Kidney (tissue), 14 donors: ENCODE measurements around the gene LMTK2. TPM values are rescaled to one million over a fixed set of nuclear protein-coding genes. Genes with fewer than 3 reads are reported as not detected.

Source experiments
- DNase-seq, 5 donors: peaks; one replicate each; pipeline ENCODE4 v3.0.0-alpha.2; 2013 to 2020
- FAIRE-seq: peaks from 2 replicates; lab custom pipeline; 2012; peaks lifted over from hg19 to GRCh38; lab: Jason Lieb, UNC
- H3K27ac ChIP-seq, 2 donors: one replicate each; pipeline ENCODE4 v1.7.0; 2013; ENCODE audit warnings: low read depth in 2 of 2, low read length in 2 of 2, inconsistent platforms in 1 of 2
- H3K27me3 ChIP-seq: one replicate; pipeline ENCODE4 v1.7.1; 2013; ENCODE audit warnings: low read length, inconsistent platforms; ENCODE audit not compliant: control insufficient read depth, insufficient read depth
- H3K36me3 ChIP-seq, 3 donors: one replicate each; pipeline versions ENCODE4 v1.7.0 to v1.7.1; 2013; ENCODE audit warnings: low read length in 3 of 3, control low read depth in 1 of 3, inconsistent platforms in 1 of 3; ENCODE audit not compliant: insufficient read depth in 3 of 3, control insufficient read depth in 2 of 3
- H3K4me1 ChIP-seq, 3 donors: one replicate each; pipeline versions ENCODE4 v1.7.0 to v1.7.1; 2013; ENCODE audit warnings: low read length in 3 of 3, inconsistent platforms in 1 of 3, low read depth in 1 of 3; ENCODE audit not compliant: control insufficient read depth in 2 of 3, insufficient read depth in 2 of 3
- H3K4me3 ChIP-seq, 3 donors: one replicate each; pipeline versions ENCODE4 v1.7.0 to v1.8.1; 2013; ENCODE audit warnings: low read length in 3 of 3, control low read depth in 1 of 3, inconsistent platforms in 1 of 3
- H3K9ac ChIP-seq, 3 donors: one replicate each; pipeline versions ENCODE4 v1.7.0 to v1.7.1; 2013; ENCODE audit warnings: low read length in 3 of 3, control low read depth in 1 of 3, inconsistent platforms in 1 of 3
- H3K9me3 ChIP-seq, 3 donors: one replicate each; pipeline versions ENCODE4 v1.7.0 to v1.7.1; 2013; ENCODE audit warnings: low read length in 3 of 3, control low read depth in 1 of 3, inconsistent platforms in 1 of 3; ENCODE audit not compliant: control insufficient read depth in 2 of 3, insufficient read depth in 1 of 3
- CTCF ChIP-seq: IDR thresholded peaks from 3 replicates; pipeline ENCODE4 v1.5.1; 2012; ENCODE audit warnings: mild to moderate bottlenecking, moderate library complexity, borderline replicate concordance; ENCODE audit not compliant: insufficient read depth; ENCODE audit errors: extremely low read depth
- intact Hi-C: fragments of 100-400 bp; cut with DNase I; formaldehyde crosslinking; loops from one replicate; pipeline ENCODE4 v1.11.1; 2022
- polyA plus RNA-seq: library from polyadenylated mRNA; stranded (reverse); fragments of 350-450 nt; fragmentation: Illumina TruSeq; extraction: RNeasy Lipid Tissue Mini Kit (QIAGEN cat#74804); gene quantifications from one replicate; pipeline ENCODE4 v1.2.3, GENCODE V29; 2014; ENCODE audit warnings: low read depth, low replicate concordance; ENCODE audit not compliant: insufficient read depth
- total RNA-seq: library from RNA; stranded (reverse); fragmentation: NEBNext Ultra II Directional; extraction: Animal tissue kit (Norgen Biotek cat#: 25700); gene quantifications from one replicate; pipeline ENCODE4 v1.2.1, GENCODE V29; 2021
- donor health status: control.
- donor health status: control.
- donor health status: control.
- donor health status: control.
- donor health status: control.
- donor health status: DM: yes; HTN: yes; CAD: no.
- donor health status: Normal renal cell carcinoma (clear cell type).

LMTK2 gene
- total and polyA plus RNA-seq, 2 donors from 2014 or later, result 3.3 to 24.8 TPM

GRCh38 chr7:98234429-98235147 is 127.9 kb downstream of the LMTK2 start:
- no peak for TF ChIP-seq CTCF
- no peak for FAIRE-seq
- peaks cover 0 to 3% (median 0%) of the 10 kb centered on the region in 3 donors for H3K36me3 ChIP-seq

GRCh38 chr7:98235901-98236300 is 129.2 kb downstream of the LMTK2 start:
- H3K4me3 ChIP-seq, result no peak overlapping the region
- peaks cover 0 to 6% (median 0%) of the 10 kb centered on the region in 3 donors for H3K36me3 ChIP-seq
- intact Hi-C loops, result no loop called here
- DNase-seq (no peak), FAIRE-seq (no peak)
- TF ChIP-seq CTCF, result no peak
- H3K9me3 ChIP-seq, result no peaks in the 10 kb centered on the region
- H3K27me3 ChIP-seq, result no peaks in the 10 kb centered on the region
- no peak overlapping the region for H3K9ac ChIP-seq
- no peaks in the 10 kb centered on the region for H3K4me1 ChIP-seq
- H3K27ac ChIP-seq, result no peak overlapping the region

More at GRCh38 chr7:98234429-98235147, 127.9 kb downstream of the LMTK2 start:
- no peak overlapping the region for H3K9ac ChIP-seq
- H3K4me1 ChIP-seq, result no peaks in the 10 kb centered on the region
- no peak overlapping the region for H3K4me3 ChIP-seq
- intact Hi-C loops, result no loop called here
- no peaks in the 10 kb centered on the region for H3K9me3 ChIP-seq
- no peaks in the 10 kb centered on the region for H3K27me3 ChIP-seq
- no peak overlapping the region for H3K27ac ChIP-seq
- DNase-seq, result no peak

GRCh38 chr7:98236355-98237185 is 129.9 kb downstream of the LMTK2 start:
- FAIRE-seq, result no peak

More at GRCh38 chr7:98236355-98237185, 129.9 kb downstream of the LMTK2 start:
- Histone ChIP-seq H3K27me3 (no peaks in the 10 kb centered on the region), H3K4me3 (no peak overlapping the region), H3K9ac (no peak overlapping the region), H3K9me3 (no peaks in the 10 kb centered on the region), H3K4me1 (no peaks in the 10 kb centered on the region), H3K36me3 (peaks cover 0 to 6% (median 0%) of the 10 kb centered on the region in 3 donors), H3K27ac (no peak overlapping the region)
- intact Hi-C loops, result no loop called here
- DNase-seq, result no peak
- TF ChIP-seq CTCF, result no peak
